Measurements from ENCODE around the gene DYNC2H1.

Gene DYNC2H1

DNA sequence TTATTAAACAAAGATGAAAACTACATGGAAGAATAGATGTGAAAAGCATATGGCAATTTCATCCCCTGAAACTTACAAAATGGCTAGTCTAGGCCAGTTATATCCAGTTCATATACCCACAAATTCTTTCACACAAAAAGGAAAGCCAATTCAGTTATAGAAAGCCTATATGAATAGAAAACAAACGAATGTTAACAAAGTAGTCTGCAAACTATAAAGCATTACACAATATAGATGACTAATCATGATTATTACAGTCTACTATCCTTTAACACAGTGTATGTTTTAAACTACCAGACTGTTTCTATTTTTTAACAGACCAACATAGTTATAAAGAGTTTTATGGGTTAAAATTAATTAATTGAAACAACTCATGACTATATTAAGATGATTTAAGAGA is 29.4 kb upstream of the DYNC2H1 start:
- no peak for TF ChIP-seq CEBPB (IDR thresholded peaks at IDR 0.05)
- no peak for TF ChIP-seq TEAD4 (IDR thresholded peaks at IDR 0.05)
- no peak for TF ChIP-seq NFIC (IDR thresholded peaks at IDR 0.05)
- no peak for TF ChIP-seq EP300 (IDR thresholded peaks at IDR 0.05; ENCODE audit: borderline replicate concordance)
- no peak for TF ChIP-seq CREB1 (IDR thresholded peaks at IDR 0.05; ENCODE audit: low read depth)
- TF ChIP-seq, protein P1, sequence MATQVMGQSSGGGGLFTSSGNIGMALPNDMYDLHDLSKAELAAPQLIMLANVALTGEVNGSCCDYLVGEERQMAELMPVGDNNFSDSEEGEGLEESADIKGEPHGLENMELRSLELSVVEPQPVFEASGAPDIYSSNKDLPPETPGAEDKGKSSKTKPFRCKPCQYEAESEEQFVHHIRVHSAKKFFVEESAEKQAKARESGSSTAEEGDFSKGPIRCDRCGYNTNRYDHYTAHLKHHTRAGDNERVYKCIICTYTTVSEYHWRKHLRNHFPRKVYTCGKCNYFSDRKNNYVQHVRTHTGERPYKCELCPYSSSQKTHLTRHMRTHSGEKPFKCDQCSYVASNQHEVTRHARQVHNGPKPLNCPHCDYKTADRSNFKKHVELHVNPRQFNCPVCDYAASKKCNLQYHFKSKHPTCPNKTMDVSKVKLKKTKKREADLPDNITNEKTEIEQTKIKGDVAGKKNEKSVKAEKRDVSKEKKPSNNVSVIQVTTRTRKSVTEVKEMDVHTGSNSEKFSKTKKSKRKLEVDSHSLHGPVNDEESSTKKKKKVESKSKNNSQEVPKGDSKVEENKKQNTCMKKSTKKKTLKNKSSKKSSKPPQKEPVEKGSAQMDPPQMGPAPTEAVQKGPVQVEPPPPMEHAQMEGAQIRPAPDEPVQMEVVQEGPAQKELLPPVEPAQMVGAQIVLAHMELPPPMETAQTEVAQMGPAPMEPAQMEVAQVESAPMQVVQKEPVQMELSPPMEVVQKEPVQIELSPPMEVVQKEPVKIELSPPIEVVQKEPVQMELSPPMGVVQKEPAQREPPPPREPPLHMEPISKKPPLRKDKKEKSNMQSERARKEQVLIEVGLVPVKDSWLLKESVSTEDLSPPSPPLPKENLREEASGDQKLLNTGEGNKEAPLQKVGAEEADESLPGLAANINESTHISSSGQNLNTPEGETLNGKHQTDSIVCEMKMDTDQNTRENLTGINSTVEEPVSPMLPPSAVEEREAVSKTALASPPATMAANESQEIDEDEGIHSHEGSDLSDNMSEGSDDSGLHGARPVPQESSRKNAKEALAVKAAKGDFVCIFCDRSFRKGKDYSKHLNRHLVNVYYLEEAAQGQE (IDR thresholded peaks at IDR 0.05; ENCODE audit: low read depth) = no peak
- TF ChIP-seq, protein P2, sequence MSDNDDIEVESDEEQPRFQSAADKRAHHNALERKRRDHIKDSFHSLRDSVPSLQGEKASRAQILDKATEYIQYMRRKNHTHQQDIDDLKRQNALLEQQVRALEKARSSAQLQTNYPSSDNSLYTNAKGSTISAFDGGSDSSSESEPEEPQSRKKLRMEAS (IDR thresholded peaks at IDR 0.05) = no peak
- no peak for TF ChIP-seq EGR1 (IDR thresholded peaks at IDR 0.05)
- no peak for TF ChIP-seq ZBTB7A (IDR thresholded peaks at IDR 0.05; ENCODE audit: low read depth)
- no peak for TF ChIP-seq TCF12 (IDR thresholded peaks at IDR 0.05; ENCODE audit: low read depth)
- no peak for TF ChIP-seq FOXM1 (IDR thresholded peaks at IDR 0.05; ENCODE audit: borderline replicate concordance, low read depth)
- TF ChIP-seq, protein P3, sequence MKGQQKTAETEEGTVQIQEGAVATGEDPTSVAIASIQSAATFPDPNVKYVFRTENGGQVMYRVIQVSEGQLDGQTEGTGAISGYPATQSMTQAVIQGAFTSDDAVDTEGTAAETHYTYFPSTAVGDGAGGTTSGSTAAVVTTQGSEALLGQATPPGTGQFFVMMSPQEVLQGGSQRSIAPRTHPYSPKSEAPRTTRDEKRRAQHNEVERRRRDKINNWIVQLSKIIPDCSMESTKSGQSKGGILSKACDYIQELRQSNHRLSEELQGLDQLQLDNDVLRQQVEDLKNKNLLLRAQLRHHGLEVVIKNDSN (IDR thresholded peaks at IDR 0.05) = no peak
- no peak for TF ChIP-seq YY1 (IDR thresholded peaks at IDR 0.05; ENCODE audit: low read depth)
- no peak for TF ChIP-seq RAD21 (IDR thresholded peaks at IDR 0.05; ENCODE audit: low read depth)
- TF ChIP-seq TAF1 (IDR thresholded peaks at IDR 0.05; ENCODE audit: low read depth) = no peak

DNA sequence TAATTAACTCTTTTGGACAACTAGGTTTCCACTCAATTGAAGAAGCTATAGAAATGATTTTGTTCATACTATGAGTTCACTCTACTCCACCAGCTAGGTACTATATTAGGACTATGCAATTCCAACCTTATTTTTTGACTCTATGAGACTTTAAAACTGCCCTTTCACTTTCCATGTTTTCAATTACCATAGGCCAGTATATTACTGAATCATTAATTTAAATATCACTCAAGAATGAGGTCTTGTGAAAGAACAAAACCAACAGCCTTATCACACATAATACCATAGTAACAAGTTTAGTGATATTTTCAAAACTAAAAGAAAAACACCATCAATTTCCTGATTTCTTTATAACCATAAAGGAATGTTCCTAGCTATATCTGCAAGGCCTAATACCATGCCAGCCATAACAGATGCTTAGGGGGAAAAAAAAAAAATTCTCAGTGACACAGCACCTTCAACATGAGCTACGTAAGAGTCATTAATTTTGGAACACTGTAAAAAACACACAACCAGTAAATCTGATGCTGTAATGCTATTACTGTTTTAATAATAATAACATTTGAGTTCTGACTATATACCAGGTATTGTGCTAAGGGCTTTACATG is 23.4 kb upstream of the DYNC2H1 start:
- TF ChIP-seq ZBTB7A (IDR thresholded peaks at IDR 0.05; ENCODE audit: low read depth) (no peak), TAF1 (IDR thresholded peaks at IDR 0.05; ENCODE audit: low read depth) (no peak), EGR1 (IDR thresholded peaks at IDR 0.05) (no peak), NFIC (IDR thresholded peaks at IDR 0.05) (no peak), CEBPB (IDR thresholded peaks at IDR 0.05) (no peak), YY1 (IDR thresholded peaks at IDR 0.05; ENCODE audit: low read depth) (no peak)
- TF ChIP-seq, protein P3 (IDR thresholded peaks at IDR 0.05) = no peak

DNA sequence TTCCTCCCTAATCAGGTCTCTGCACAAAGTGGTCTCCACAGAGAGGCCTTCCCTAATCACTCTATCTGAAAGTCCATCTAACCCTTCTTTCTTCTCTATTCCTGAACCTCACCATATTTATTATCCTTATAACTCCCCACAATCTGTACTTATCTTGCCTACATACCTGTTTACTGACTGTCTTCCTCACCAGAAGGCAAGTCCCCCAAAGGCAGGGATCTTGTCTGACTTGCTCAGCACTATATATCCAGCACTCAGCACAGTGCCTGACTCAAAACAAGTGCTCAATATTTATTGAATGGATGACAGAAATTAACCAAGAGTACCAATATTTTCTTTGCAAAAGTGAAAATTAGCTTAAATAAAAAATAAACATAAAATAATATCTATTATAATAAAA is 22.8 kb upstream of the DYNC2H1 start:
- TF ChIP-seq, protein P3 (IDR thresholded peaks at IDR 0.05) = no peak
- TF ChIP-seq CEBPB (IDR thresholded peaks at IDR 0.05) = no peak
- no peak for TF ChIP-seq TEAD4 (IDR thresholded peaks at IDR 0.05)
- no peak for TF ChIP-seq EGR1 (IDR thresholded peaks at IDR 0.05)
- no peak for TF ChIP-seq FOXM1 (IDR thresholded peaks at IDR 0.05; ENCODE audit: borderline replicate concordance, low read depth)
- TF ChIP-seq RAD21 (IDR thresholded peaks at IDR 0.05; ENCODE audit: low read depth) = no peak
- TF ChIP-seq TCF12 (IDR thresholded peaks at IDR 0.05; ENCODE audit: low read depth) = no peak
- TF ChIP-seq EP300 (IDR thresholded peaks at IDR 0.05; ENCODE audit: borderline replicate concordance) = no peak
- TF ChIP-seq YY1 (IDR thresholded peaks at IDR 0.05; ENCODE audit: low read depth) = no peak
- no peak for TF ChIP-seq NFIC (IDR thresholded peaks at IDR 0.05)
- no peak for TF ChIP-seq TAF1 (IDR thresholded peaks at IDR 0.05; ENCODE audit: low read depth)
- no peak for TF ChIP-seq ZBTB7A (IDR thresholded peaks at IDR 0.05; ENCODE audit: low read depth)
- TF ChIP-seq, protein P1 (IDR thresholded peaks at IDR 0.05; ENCODE audit: low read depth) = no peak
- TF ChIP-seq, protein P2 (IDR thresholded peaks at IDR 0.05) = no peak
- TF ChIP-seq CREB1 (IDR thresholded peaks at IDR 0.05; ENCODE audit: low read depth) = no peak

DNA sequence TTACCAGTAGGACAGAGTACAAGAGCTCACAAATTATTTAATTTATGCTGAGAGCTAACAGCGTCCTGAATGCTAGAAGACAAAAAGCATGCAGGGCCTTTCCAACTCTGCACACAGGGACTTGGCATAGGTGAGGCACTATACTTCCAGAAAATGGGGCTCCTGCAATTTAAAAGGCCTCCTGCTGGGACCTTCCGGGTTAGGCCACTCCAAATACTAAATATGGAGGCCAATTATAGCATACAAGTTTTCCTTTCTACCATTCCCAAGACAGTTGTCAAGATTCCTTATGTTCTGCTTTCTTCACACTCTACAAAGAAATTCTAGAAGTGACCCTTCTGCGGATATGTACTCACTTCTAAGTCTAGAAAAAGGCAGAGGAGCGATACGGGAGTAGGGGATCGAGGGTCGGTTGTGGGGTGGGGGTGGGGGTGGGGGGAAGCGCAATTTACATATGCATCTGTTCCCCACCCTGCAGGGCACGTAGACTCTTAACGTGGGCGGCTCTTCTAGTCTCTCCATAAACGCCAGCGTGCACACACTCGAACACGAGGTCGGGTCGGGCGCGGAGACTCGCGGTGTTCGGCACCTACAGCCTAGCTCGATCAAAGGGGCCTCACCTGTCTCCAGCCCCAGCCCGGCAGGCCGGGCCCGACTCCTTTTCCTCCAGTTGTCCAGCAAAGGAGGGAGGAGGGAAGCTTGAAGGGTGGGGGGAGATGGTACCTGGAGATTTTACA is 18.0 kb upstream of the DYNC2H1 start:
- TF ChIP-seq, protein P2 (IDR thresholded peaks at IDR 0.05) = peak; percentile 66
- no peak for TF ChIP-seq CEBPB (IDR thresholded peaks at IDR 0.05)
- no peak for TF ChIP-seq TCF12 (IDR thresholded peaks at IDR 0.05; ENCODE audit: low read depth)
- peak; percentile 34; the same call in 1 of the 2 replicates for TF ChIP-seq EGR1 (IDR thresholded peaks at IDR 0.05)
- no peak for TF ChIP-seq CREB1 (IDR thresholded peaks at IDR 0.05; ENCODE audit: low read depth)

Measured in Ishikawa (cell line).